WERI-Rb-1 (cell line): Measurements from ENCODE around the gene SELENON.

ENCODE experiments used
- DNase-seq: peaks from one replicate; pipeline ENCODE4 v3.0.0-alpha.2; 2020
- H3K27ac ChIP-seq: fragments of 250-450 bp; sonication (Bioruptor Pico); 2 replicates; pipeline ENCODE4 v1.5.1; 2020; ENCODE audit warnings: mild to moderate bottlenecking, moderate library complexity
- H3K27me3 ChIP-seq: fragments of 250-450 bp; sonication (Bioruptor Pico); 2 replicates; pipeline ENCODE4 v1.5.1; 2021; ENCODE audit warnings: mild to moderate bottlenecking, low read depth, moderate library complexity; ENCODE audit not compliant: insufficient read depth, severe bottlenecking
- H3K36me3 ChIP-seq: fragments of 250-450 bp; sonication (Bioruptor Pico); 2 replicates; pipeline ENCODE4 v1.5.1; 2020; ENCODE audit warnings: mild to moderate bottlenecking, moderate library complexity
- H3K4me3 ChIP-seq: 2 replicates; pipeline ENCODE4 v1.5.1; 2011; ENCODE audit warnings: low read depth, mild to moderate bottlenecking, control low read depth, low read length
- H3K9me3 ChIP-seq: fragments of 250-450 bp; sonication (Bioruptor Pico); 2 replicates; pipeline ENCODE4 v1.5.1; 2021; ENCODE audit warnings: mild to moderate bottlenecking, moderate library complexity; ENCODE audit not compliant: severe bottlenecking
- CTCF ChIP-seq: IDR thresholded peaks from 2 replicates; pipeline ENCODE4 v1.5.1; 2011; ENCODE audit warnings: low read depth, mild to moderate bottlenecking, control low read depth, inconsistent platforms, low read length

SELENON gene

GRCh38 chr1:25803368-25803767 is 3.4 kb downstream of the SELENON start:
- Histone ChIP-seq H3K27me3 (no peaks in the 10 kb centered on the region), H3K4me3 (no peak overlapping the region), H3K27ac (no peak overlapping the region), H3K9me3 (no peaks in the 10 kb centered on the region), H3K36me3 (peaks cover 6% of the 10 kb centered on the region; the same call in 1 of the 2 replicates)
- DNase-seq = no peak
- no peak for TF ChIP-seq CTCF

- no peaks in the 10 kb centered on the region for H3K9me3 ChIP-seq
- no peaks in the 10 kb centered on the region for H3K27me3 ChIP-seq
- no peak overlapping the region for H3K27ac ChIP-seq
- no peak overlapping the region for H3K4me3 ChIP-seq
- H3K36me3 ChIP-seq = peaks cover 12% of the 10 kb centered on the region
- no peak for DNase-seq
- no peak for TF ChIP-seq CTCF
Observed at GRCh38 chr1:25804244-25804963, 4.4 kb downstream of the SELENON start.

GRCh38 chr1:25804964-25805862 is 5.2 kb downstream of the SELENON start:
- TF ChIP-seq CTCF = 0 out of 2 replicates have a peak, but pooled peaks have one; percentile 7
- Histone ChIP-seq H3K9me3 (no peaks in the 10 kb centered on the region), H3K27ac (no peak overlapping the region), H3K36me3 (peaks cover 18% of the 10 kb centered on the region), H3K27me3 (no peaks in the 10 kb centered on the region), H3K4me3 (no peak overlapping the region)
- DNase-seq = no peak

GRCh38 chr1:25805863-25806225 is 5.9 kb downstream of the SELENON start:
- Histone ChIP-seq H3K4me3 (no peak overlapping the region), H3K27me3 (no peaks in the 10 kb centered on the region), H3K9me3 (no peaks in the 10 kb centered on the region), H3K36me3 (peaks cover 21% of the 10 kb centered on the region), H3K27ac (no peak overlapping the region)
- TF ChIP-seq CTCF = no peak
- DNase-seq = no peak

- no peak overlapping the region for H3K4me3 ChIP-seq
- no peak for DNase-seq
- no peak overlapping the region for H3K27ac ChIP-seq
- no peak for TF ChIP-seq CTCF
- no peaks in the 10 kb centered on the region for H3K27me3 ChIP-seq
- H3K9me3 ChIP-seq = no peaks in the 10 kb centered on the region
- peaks cover 21% of the 10 kb centered on the region for H3K36me3 ChIP-seq
Observed at GRCh38 chr1:25806418-25806817, 6.4 kb downstream of the SELENON start.
